Tibial artery (tissue), 4 donors: ENCODE results near the gene WDR27.
A peak's percentile ranks its signal among the peaks of the same experiment; 100 is the strongest.
"Not testable (repeated sequence)": the region's sequence is repeated elsewhere in the genome, so short reads cannot be mapped to it uniquely, and the experiment has no call there.

Experiments
- DNase-seq, 2 donors: peaks; one replicate each; pipeline ENCODE4 v3.0.0-alpha.2; 2019
- H3K27ac ChIP-seq, 2 donors: fragments of 200-600 bp; sonication (generic) in 1 of 2; 1 replicate in 1 of 2; 2 replicates in 1 of 2; pipeline ENCODE4 v1.5.1; 2018 to 2019; ENCODE audit warnings: mild to moderate bottlenecking in 1 of 2
- H3K27me3 ChIP-seq, 2 donors: fragments of 200-600 bp; sonication (generic) in 1 of 2; one replicate each; pipeline versions ENCODE4 v1.5.1 to v1.6.0; 2016 to 2019
- H3K36me3 ChIP-seq, 3 donors: fragments of 200-600 bp; sonication (generic) in 2 of 3; one replicate each; pipeline ENCODE4 v1.5.1; 2016 to 2019; ENCODE audit warnings: mild to moderate bottlenecking in 2 of 3
- H3K4me1 ChIP-seq, 4 donors: fragments of 200-600 bp; sonication (generic) in 2 of 4; 1 replicate in 3 of 4; 2 replicates in 1 of 4; pipeline ENCODE4 v1.5.1; 2016 to 2019
- H3K4me3 ChIP-seq, 2 donors: fragments of 200-600 bp; sonication (generic) in 1 of 2; 1 replicate in 1 of 2; 2 replicates in 1 of 2; pipeline ENCODE4 v1.5.1; 2018 to 2019; ENCODE audit warnings: mild to moderate bottlenecking in 2 of 2
- H3K9me3 ChIP-seq, 3 donors: fragments of 200-600 bp; sonication (generic) in 1 of 3; one replicate each; pipeline ENCODE4 v1.5.1; 2016 to 2019
- CTCF ChIP-seq, 2 experiments: fragments of 200-600 bp in 1 of 2; fragments of 450-650 bp in 1 of 2; IDR thresholded peaks; one replicate each; pipeline ENCODE4 v1.5.1; 2017 to 2019; ENCODE audit warnings: antibody characterized with exemption in 2 of 2, mild to moderate bottlenecking in 1 of 2, moderate library complexity in 1 of 2
- intact Hi-C: fragments of 100-400 bp; cut with DNase I; formaldehyde crosslinking; loops from one replicate; pipeline ENCODE4 v1.15.0; 2023; ENCODE audit warnings: low total_unique reads

The WDR27 gene

GRCh38 chr6:169474362-169474761, 227.5 kb downstream of the WDR27 start:
- no peak overlapping the region for H3K4me3 ChIP-seq
- no peak for TF ChIP-seq CTCF (IDR thresholded peaks at IDR 0.05)
- DNase-seq = no peak
- peaks cover 0 to 22% (median 4%) of the 10 kb centered on the region in 4 donors for H3K4me1 ChIP-seq
- intact Hi-C loops = no loop called here
- peaks cover 0 to 12% (median 7%) of the 10 kb centered on the region in 3 donors for H3K9me3 ChIP-seq
- H3K27me3 ChIP-seq = no peaks in the 10 kb centered on the region
- H3K27ac ChIP-seq = no peak overlapping the region
- no peaks in the 10 kb centered on the region for H3K36me3 ChIP-seq

GRCh38 chr6:169473663-169474062, 228.2 kb downstream of the WDR27 start:
- Histone ChIP-seq H3K27ac (peak overlapping the region in 1 of 2 donors; percentile 59), H3K36me3 (no peaks in the 10 kb centered on the region), H3K27me3 (no peaks in the 10 kb centered on the region), H3K4me1 (peaks cover 0 to 22% (median 4%) of the 10 kb centered on the region in 4 donors), H3K4me3 (no peak overlapping the region), H3K9me3 (peaks cover 0 to 12% (median 7%) of the 10 kb centered on the region in 3 donors)
- intact Hi-C loops = no loop called here
- DNase-seq = no peak
- no peak for TF ChIP-seq CTCF (IDR thresholded peaks at IDR 0.05)

GRCh38 chr6:169472786-169473416, 228.9 kb downstream of the WDR27 start:
- intact Hi-C loops = no loop called here
- Histone ChIP-seq H3K27me3 (no peaks in the 10 kb centered on the region), H3K36me3 (no peaks in the 10 kb centered on the region), H3K4me1 (peaks cover 0 to 22% (median 4%) of the 10 kb centered on the region in 4 donors), H3K27ac (peak overlapping the region; percentile 27 to 59), H3K9me3 (peaks cover 0 to 12% (median 7%) of the 10 kb centered on the region in 3 donors), H3K4me3 (no peak overlapping the region)
- TF ChIP-seq CTCF (IDR thresholded peaks at IDR 0.05) = no peak
- DNase-seq = no peak

GRCh38 chr6:169470790-169471189, 231.0 kb downstream of the WDR27 start:
- Histone ChIP-seq H3K9me3 (peaks cover 0 to 17% (median 7%) of the 10 kb centered on the region in 3 donors), H3K4me3 (no peak overlapping the region), H3K27me3 (no peaks in the 10 kb centered on the region), H3K36me3 (no peaks in the 10 kb centered on the region), H3K4me1 (peaks cover 0 to 22% (median 4%) of the 10 kb centered on the region in 4 donors), H3K27ac (no peak overlapping the region)
- intact Hi-C loops = no loop called here
- no peak for DNase-seq
- no peak for TF ChIP-seq CTCF (IDR thresholded peaks at IDR 0.05)

GRCh38 chr6:169469028-169469427, 232.8 kb downstream of the WDR27 start:
- Histone ChIP-seq H3K27ac (no peak overlapping the region), H3K27me3 (no peaks in the 10 kb centered on the region), H3K9me3 (peaks cover 0 to 6% (median 0%) of the 10 kb centered on the region in 3 donors), H3K4me3 (no peak overlapping the region), H3K36me3 (no peaks in the 10 kb centered on the region), H3K4me1 (peaks cover 0 to 22% (median 4%) of the 10 kb centered on the region in 4 donors)
- intact Hi-C loops = no loop called here
- DNase-seq = no peak
- no peak for TF ChIP-seq CTCF (IDR thresholded peaks at IDR 0.05)

GRCh38 chr6:169467755-169468154, 234.1 kb downstream of the WDR27 start:
- H3K4me3 ChIP-seq, DNase-seq, H3K27me3 ChIP-seq, H3K36me3 ChIP-seq, H3K9me3 ChIP-seq, H3K27ac ChIP-seq, intact Hi-C loops: not testable (repeated sequence)
- peaks cover 0 to 10% (median 4%) of the 10 kb centered on the region in 4 donors for H3K4me1 ChIP-seq

GRCh38 chr6:169466256-169466655, 235.6 kb downstream of the WDR27 start:
- intact Hi-C loops, H3K4me3 ChIP-seq, H3K36me3 ChIP-seq, H3K4me1 ChIP-seq, DNase-seq, H3K9me3 ChIP-seq, H3K27me3 ChIP-seq, H3K27ac ChIP-seq: not testable (repeated sequence)
